Prostate gland (tissue), 2 donors: Measurements from ENCODE around the gene EIPR1.

Experiments used
- CTCF ChIP-seq, 4 experiments: fragments of 200-600 bp in 2 of 4; fragments of 450-650 bp in 2 of 4; sonication (generic) in 2 of 4; IDR thresholded peaks; 1 replicate in 3 of 4; 2 replicates in 1 of 4; pipeline ENCODE4 v1.5.1; 2016 to 2019; ENCODE audit warnings: antibody characterized with exemption in 4 of 4, mild to moderate bottlenecking in 2 of 4, moderate library complexity in 2 of 4
- POLR2AphosphoS5 ChIP-seq: sonication (generic); formaldehyde crosslinking; IDR thresholded peaks from one replicate; pipeline ENCODE4 v1.6.1; 2017; ENCODE audit warnings: antibody characterized with exemption

- no peak for TF ChIP-seq POLR2AphosphoS5
- TF ChIP-seq CTCF (IDR thresholded peaks at IDR 0.05): no peak
Measured at GRCh38 chr2:3411103-3411502, 33.5 kb upstream of the EIPR1 start.
